Sigmoid colon (tissue), 7 donors: ENCODE results near the gene C6orf58. TPM values are rescaled to one million over a fixed set of nuclear protein-coding genes. Genes with fewer than 3 reads are reported as not detected.

Experiments used
- DNase-seq: peaks from one replicate; pipeline ENCODE4 v3.0.0-alpha.2; 2019
- H3K27ac ChIP-seq, 4 donors: fragments of 200-600 bp; sonication (generic); one replicate each; pipeline ENCODE4 v1.5.1; 2016 to 2019; ENCODE audit warnings: mild to moderate bottlenecking in 1 of 4
- H3K27me3 ChIP-seq, 3 donors: fragments of 200-600 bp; sonication (generic); one replicate each; pipeline ENCODE4 v1.5.1; 2019; ENCODE audit warnings: mild to moderate bottlenecking in 1 of 3
- H3K36me3 ChIP-seq, 4 donors: fragments of 200-600 bp; sonication (generic); one replicate each; pipeline ENCODE4 v1.5.1; 2016 to 2019
- H3K4me1 ChIP-seq, 4 donors: fragments of 200-600 bp; sonication (generic); one replicate each; pipeline ENCODE4 v1.5.1; 2017 to 2019
- H3K4me3 ChIP-seq, 4 donors: fragments of 200-600 bp; sonication (generic); one replicate each; pipeline ENCODE4 v1.5.1; 2017 to 2019; ENCODE audit warnings: mild to moderate bottlenecking in 2 of 4, moderate library complexity in 1 of 4
- H3K9me3 ChIP-seq, 4 donors: fragments of 200-600 bp in 3 of 4; sonication (generic) in 3 of 4; one replicate each; pipeline versions ENCODE4 v1.5.1 to v1.6.1; 2013 to 2019
- EP300 ChIP-seq, 4 donors: sonication (generic); formaldehyde crosslinking; IDR thresholded peaks; one replicate each; pipeline ENCODE4 v1.6.1; 2017; ENCODE audit warnings: antibody characterized with exemption in 4 of 4
- POLR2A ChIP-seq, 2 donors: fragments of 450-650 bp; IDR thresholded peaks; one replicate each; pipeline ENCODE4 v1.6.1; 2016; ENCODE audit warnings: antibody characterized with exemption in 2 of 2, mild to moderate bottlenecking in 2 of 2, moderate library complexity in 2 of 2
- POLR2AphosphoS5 ChIP-seq, 4 donors: sonication (generic); formaldehyde crosslinking; IDR thresholded peaks; one replicate each; pipeline ENCODE4 v1.6.1; 2017; ENCODE audit warnings: antibody characterized with exemption in 4 of 4
- WGBS, 2 donors: extraction: QIAGEN DNeasy Blood & Tissue Kit; methylation state at CpG; one replicate each; pipeline ENCODE4 v1.1.7; 2013; 5-methylcytosine and 5-hydroxymethylcytosine counted together
- intact Hi-C: fragments of 100-400 bp; cut with DNase I; formaldehyde crosslinking; loops from one replicate; pipeline ENCODE4 v1.15.1; 2023
- polyA plus RNA-seq, 3 donors: library from polyadenylated mRNA; stranded (reverse); fragments of 200-250 nt; gene quantifications; one replicate each; pipeline ENCODE4 v1.2.3, GENCODE V29; 2013
- total RNA-seq, 4 donors: library from RNA; depleted of rRNA; stranded (reverse); fragments of >200 nt; gene quantifications; one replicate each; pipeline ENCODE4 v1.1.0, GENCODE V29; 2016
- TF ChIP-seq, protein P1 (sequence below), 4 experiments: fragments of 450-650 bp in 3 of 4; fragments of 200-600 bp in 1 of 4; IDR thresholded peaks; one replicate each; pipeline ENCODE4 v1.5.1; 2016 to 2019; ENCODE audit warnings: antibody characterized with exemption in 4 of 4, mild to moderate bottlenecking in 3 of 4, moderate library complexity in 2 of 4
- donor health status: healthy with polysubstance abuse.
- donor health status: Bipolar disorder and iron deficiency.
- donor health status: healthy.

C6orf58 gene
- total and polyA plus RNA-seq, 7 donors: not detected

DNA sequence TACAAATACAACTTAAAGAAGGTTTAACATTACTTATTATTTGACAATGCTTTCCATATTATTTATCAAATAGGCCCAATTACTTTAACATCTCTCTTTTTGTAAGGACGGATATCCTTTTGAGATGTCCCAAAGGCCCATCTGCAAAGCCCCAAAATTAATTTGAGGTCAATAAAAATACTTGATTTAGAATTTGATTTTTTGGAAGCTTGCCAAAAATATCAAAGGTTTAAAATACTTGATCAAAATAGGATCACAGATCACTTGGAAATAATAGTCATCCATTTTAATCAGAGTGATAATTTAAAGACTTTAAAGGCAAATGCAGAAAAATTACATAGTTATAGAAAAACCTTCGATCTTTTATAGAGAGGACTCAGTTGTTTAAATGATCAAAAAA is 8.1 kb downstream of the C6orf58 start:
- intact Hi-C loops: no loop called here
- Histone ChIP-seq H3K36me3 (no peaks in the 10 kb centered on the region), H3K9me3 (no peaks in the 10 kb centered on the region), H3K4me3 (no peak overlapping the region), H3K27ac (no peak overlapping the region), H3K4me1 (no peaks in the 10 kb centered on the region), H3K27me3 (no peaks in the 10 kb centered on the region)
- 92 to 95% methylated on average over 2 of the region's 2 CpGs for WGBS, 2 donors
- TF ChIP-seq, protein P1, sequence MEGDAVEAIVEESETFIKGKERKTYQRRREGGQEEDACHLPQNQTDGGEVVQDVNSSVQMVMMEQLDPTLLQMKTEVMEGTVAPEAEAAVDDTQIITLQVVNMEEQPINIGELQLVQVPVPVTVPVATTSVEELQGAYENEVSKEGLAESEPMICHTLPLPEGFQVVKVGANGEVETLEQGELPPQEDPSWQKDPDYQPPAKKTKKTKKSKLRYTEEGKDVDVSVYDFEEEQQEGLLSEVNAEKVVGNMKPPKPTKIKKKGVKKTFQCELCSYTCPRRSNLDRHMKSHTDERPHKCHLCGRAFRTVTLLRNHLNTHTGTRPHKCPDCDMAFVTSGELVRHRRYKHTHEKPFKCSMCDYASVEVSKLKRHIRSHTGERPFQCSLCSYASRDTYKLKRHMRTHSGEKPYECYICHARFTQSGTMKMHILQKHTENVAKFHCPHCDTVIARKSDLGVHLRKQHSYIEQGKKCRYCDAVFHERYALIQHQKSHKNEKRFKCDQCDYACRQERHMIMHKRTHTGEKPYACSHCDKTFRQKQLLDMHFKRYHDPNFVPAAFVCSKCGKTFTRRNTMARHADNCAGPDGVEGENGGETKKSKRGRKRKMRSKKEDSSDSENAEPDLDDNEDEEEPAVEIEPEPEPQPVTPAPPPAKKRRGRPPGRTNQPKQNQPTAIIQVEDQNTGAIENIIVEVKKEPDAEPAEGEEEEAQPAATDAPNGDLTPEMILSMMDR (IDR thresholded peaks at IDR 0.05): no peak
- no peak for TF ChIP-seq POLR2A (IDR thresholded peaks at IDR 0.05)
- TF ChIP-seq POLR2AphosphoS5 (IDR thresholded peaks at IDR 0.05): no peak
- TF ChIP-seq EP300 (IDR thresholded peaks at IDR 0.05): no peak
- DNase-seq: no peak

DNA sequence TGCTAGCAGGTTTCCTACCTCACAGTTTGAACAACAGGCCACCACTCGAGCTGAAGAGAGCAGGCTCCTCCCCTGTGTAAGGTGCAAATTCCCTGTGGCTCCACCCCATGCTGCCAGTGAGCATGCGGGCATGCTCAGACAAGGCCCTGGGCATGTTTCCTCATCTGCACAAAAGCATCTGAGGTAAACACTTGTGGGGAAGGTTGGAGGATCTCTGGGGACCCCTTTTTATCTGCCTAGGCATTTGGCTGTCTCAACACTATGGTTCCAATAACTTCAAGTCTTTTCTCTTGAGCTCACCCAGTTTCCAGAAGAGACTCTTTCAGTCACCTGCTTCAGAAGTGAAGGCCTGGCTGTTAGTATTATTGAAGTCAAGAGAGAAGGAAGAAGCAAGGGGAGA is 9.4 kb downstream of the C6orf58 start:
- Histone ChIP-seq H3K4me1 (no peaks in the 10 kb centered on the region), H3K4me3 (no peak overlapping the region), H3K27ac (no peak overlapping the region), H3K9me3 (no peaks in the 10 kb centered on the region), H3K36me3 (no peaks in the 10 kb centered on the region), H3K27me3 (no peaks in the 10 kb centered on the region)
- intact Hi-C loops: no loop called here
- 21 to 38% methylated on average over 2 of the region's 2 CpGs for WGBS, 2 donors
- TF ChIP-seq EP300 (IDR thresholded peaks at IDR 0.05): no peak
- TF ChIP-seq, protein P1 (IDR thresholded peaks at IDR 0.05): no peak
- TF ChIP-seq POLR2A (IDR thresholded peaks at IDR 0.05): no peak
- no peak for TF ChIP-seq POLR2AphosphoS5 (IDR thresholded peaks at IDR 0.05)
- DNase-seq: no peak

DNA sequence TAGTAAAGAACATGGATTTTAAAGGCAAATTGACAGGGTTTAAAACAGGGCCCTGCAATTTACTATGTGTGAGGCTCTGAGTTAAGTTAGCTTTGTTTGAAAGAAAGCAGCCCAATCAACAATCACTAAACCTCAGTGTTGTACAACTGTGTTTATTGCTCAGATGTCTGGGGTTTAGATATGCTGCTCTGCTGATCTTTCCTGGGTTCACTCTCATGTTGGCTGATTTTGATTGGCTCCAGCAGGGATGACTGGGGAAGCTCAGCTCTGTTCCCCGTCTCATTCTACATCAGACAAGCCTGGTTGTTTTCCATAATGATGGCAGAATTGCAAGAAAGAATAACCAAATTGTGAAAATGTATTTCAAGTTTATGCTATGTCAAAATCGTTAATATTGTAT is 10.9 kb downstream of the C6orf58 start:
- 75 to 81% methylated on average over 2 of the region's 2 CpGs for WGBS, 2 donors
- Histone ChIP-seq H3K9me3 (no peaks in the 10 kb centered on the region), H3K36me3 (no peaks in the 10 kb centered on the region), H3K27me3 (no peaks in the 10 kb centered on the region), H3K4me1 (no peaks in the 10 kb centered on the region), H3K4me3 (no peak overlapping the region), H3K27ac (no peak overlapping the region)
- no peak for DNase-seq
- TF ChIP-seq, protein P1 (IDR thresholded peaks at IDR 0.05): no peak
- TF ChIP-seq POLR2AphosphoS5 (IDR thresholded peaks at IDR 0.05): no peak
- TF ChIP-seq POLR2A (IDR thresholded peaks at IDR 0.05): no peak
- TF ChIP-seq EP300 (IDR thresholded peaks at IDR 0.05): no peak
- intact Hi-C loops: no loop called here

DNA sequence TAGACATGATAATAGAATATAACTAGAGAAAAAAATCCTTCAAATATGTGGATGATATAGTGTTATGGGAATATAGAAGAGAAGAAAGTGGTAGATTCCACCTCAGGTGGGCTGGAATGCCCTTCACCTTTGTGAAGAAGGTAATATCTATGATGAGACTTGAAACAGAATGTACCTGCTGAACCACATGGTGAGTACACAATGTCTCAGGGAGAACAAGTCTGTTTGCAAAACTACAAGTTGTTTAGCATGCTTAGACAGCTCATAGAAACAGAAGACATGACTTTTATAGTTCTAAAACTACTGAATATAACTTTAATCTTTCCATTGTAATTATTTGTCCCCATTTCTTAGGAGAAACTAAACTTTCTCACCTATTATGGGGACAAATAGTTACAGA is 12.2 kb downstream of the C6orf58 start:
- Histone ChIP-seq H3K36me3 (no peaks in the 10 kb centered on the region), H3K4me3 (no peak overlapping the region), H3K27me3 (no peaks in the 10 kb centered on the region), H3K27ac (no peak overlapping the region), H3K4me1 (no peaks in the 10 kb centered on the region), H3K9me3 (no peaks in the 10 kb centered on the region)
- no peak for DNase-seq
- TF ChIP-seq, protein P1 (IDR thresholded peaks at IDR 0.05): no peak
- TF ChIP-seq POLR2A (IDR thresholded peaks at IDR 0.05): no peak
- no peak for TF ChIP-seq EP300 (IDR thresholded peaks at IDR 0.05)
- no peak for TF ChIP-seq POLR2AphosphoS5 (IDR thresholded peaks at IDR 0.05)
- intact Hi-C loops: no loop called here

DNA sequence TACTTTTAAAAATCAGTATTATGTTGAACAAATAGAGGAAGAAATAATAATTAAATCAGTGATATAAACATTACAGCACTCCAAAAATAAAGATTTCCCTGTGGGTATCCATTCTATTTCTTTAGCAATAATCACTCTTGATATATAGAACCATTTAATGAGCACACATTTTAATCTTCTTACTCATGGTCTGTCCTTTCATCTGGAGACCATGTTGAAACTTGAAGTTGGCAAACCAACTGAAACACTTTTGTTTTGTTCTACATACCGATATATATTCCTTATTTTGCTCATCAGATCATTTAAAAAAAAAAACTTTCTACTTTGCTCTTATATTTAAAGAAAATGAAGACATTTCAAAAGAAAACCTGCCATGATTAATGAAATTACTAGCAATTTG is 13.4 kb downstream of the C6orf58 start:
- TF ChIP-seq EP300 (IDR thresholded peaks at IDR 0.05): no peak
- TF ChIP-seq POLR2AphosphoS5 (IDR thresholded peaks at IDR 0.05): no peak
- TF ChIP-seq, protein P1 (IDR thresholded peaks at IDR 0.05): no peak
- TF ChIP-seq POLR2A (IDR thresholded peaks at IDR 0.05): no peak

More for the DNA sequence above, 13.4 kb downstream of the C6orf58 start:
- no peaks in the 10 kb centered on the region for H3K36me3 ChIP-seq
- H3K27me3 ChIP-seq: no peaks in the 10 kb centered on the region
- no peaks in the 10 kb centered on the region for H3K9me3 ChIP-seq
- no peak overlapping the region for H3K27ac ChIP-seq
- DNase-seq: no peak
- no peaks in the 10 kb centered on the region for H3K4me1 ChIP-seq
- intact Hi-C loops: no loop called here
- no peak overlapping the region for H3K4me3 ChIP-seq
- WGBS, 2 donors: 85 to 86% methylated on average over 1 of the region's 1 CpG
